Muscle of arm (tissue), 12 donors: Measurements from ENCODE around the gene MRGPRE. TPM values are rescaled to one million over a fixed set of nuclear protein-coding genes. Genes with fewer than 3 reads are reported as not detected.

Experiments
- DNase-seq: peaks from one replicate; pipeline ENCODE4 v3.0.0-alpha.2; 2013
- polyA plus RNA-seq, 12 donors: library from polyadenylated mRNA; unstranded; fragments of 120-200 nt; gene quantifications; one replicate each; pipeline ENCODE4 v1.2.1, GENCODE V29; 2013; ENCODE audit not compliant: insufficient read length in 12 of 12

Gene MRGPRE
- polyA plus RNA-seq, 12 donors = not detected

GRCh38 chr11:3182462-3182852 lies 49.8 kb downstream of the MRGPRE start:
- DNase-seq = no peak

GRCh38 chr11:3181725-3182461 lies 50.3 kb downstream of the MRGPRE start:
- DNase-seq = no peak

DNA sequence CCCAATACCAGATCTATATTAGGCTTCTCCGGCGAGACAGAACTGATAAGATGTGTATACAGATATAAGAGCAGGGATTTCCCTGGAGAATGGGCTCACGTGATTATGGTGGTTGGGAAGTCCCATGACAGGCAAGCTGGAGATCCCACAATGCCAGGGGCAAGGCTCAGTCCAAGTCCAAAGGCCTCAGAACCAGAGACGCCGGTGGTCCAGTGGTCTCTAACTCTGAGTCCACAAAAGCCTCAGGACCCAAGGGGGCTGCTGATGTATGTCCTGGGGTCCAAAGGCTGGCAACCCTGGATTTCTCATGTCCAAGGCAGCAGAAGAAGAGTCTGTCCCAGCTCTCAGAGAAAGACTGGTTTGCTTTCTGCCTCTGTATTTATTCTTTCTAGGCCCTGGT lies 51.3 kb downstream of the MRGPRE start:
- DNase-seq = no peak

DNA sequence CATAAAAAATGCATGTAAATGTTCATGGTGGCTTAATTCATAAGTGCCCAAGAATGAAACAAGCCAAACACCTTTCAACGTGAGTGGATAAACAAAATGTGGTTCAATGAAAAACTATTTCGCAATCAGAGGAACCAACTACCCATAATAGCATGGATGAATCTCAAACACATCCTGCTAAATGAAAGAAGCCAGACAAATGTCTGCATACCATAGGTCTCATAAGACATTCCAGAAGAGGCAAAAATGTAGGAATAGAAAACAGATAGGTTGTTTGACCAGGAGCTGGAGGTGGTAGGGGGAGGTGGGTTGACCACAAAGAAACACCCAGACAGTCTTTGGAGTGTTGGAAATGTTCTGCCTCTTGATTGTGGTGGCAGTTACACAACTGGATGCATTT lies 53.9 kb downstream of the MRGPRE start:
- no peak for DNase-seq

DNA sequence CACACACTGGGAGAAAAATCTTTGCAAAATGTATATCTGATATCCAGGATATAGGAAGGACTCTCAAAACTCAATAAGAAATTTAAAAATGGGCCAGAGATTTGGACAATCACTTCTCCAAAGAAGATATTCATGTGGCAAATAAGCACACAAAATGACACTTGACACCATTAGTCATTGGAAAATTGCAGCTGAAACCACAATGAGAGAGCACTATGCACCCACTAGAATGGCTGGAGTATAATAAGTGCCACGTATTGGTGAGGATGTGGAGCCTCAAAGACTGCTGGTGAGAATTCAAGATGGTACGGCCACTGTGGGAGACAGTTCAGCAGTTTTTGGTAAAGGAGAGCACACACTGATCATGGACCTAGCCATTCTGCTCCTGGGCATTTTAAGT lies 54.3 kb downstream of the MRGPRE start:
- DNase-seq = no peak

Other genes with a start within 250 kb of the MRGPRE start
- 100 to 1,000 TPM in 11 of 12 donors, not detected in 1; 102 to 170 (median 128) TPM for gene NAP1L4, start 240.1 kb downstream of the MRGPRE start, polyA plus RNA-seq
- 10 to 100 TPM in 11 of 12 donors, not detected in 1; 10.0 to 26.9 (median 21.0) TPM for gene CARS1, start 175.0 kb downstream of the MRGPRE start, polyA plus RNA-seq
- 10 to 100 TPM in 10 of 12 donors, 1 to 10 TPM in 1, not detected in 1; 9.7 to 46.6 (median 13.4) TPM for gene OSBPL5, start 67.1 kb downstream of the MRGPRE start, polyA plus RNA-seq
- not detected for gene MRGPRG, start 13.6 kb downstream of the MRGPRE start, polyA plus RNA-seq
- 10 to 100 TPM in 11 of 12 donors, not detected in 1; 13.8 to 29.4 (median 21.8) TPM for gene ZNF195, start 146.7 kb upstream of the MRGPRE start, polyA plus RNA-seq